ENCODE measurements around the gene DDIT4. TPM values are rescaled to one million over a fixed set of nuclear protein-coding genes. Genes with fewer than 3 reads are reported as not detected.
"Not testable (repeated sequence)": the region's sequence is repeated elsewhere in the genome, so short reads cannot be mapped to it uniquely, and the experiment has no call there.

Gene DDIT4
- total RNA-seq, 1 experiment from 2014 or later: 56.8 TPM

GRCh38 chr10:72295330-72295910, 21.7 kb downstream of the DDIT4 start:
- no peak for DNase-seq (ENCODE audit: low read depth)

- DNase-seq (ENCODE audit: low read depth): not testable (repeated sequence)
These were observed 23.1 kb downstream of the DDIT4 start for GRCh38 chr10:72296829-72297280.

- peak; percentile 83 for DNase-seq (ENCODE audit: low read depth)
These were observed 23.6 kb downstream of the DDIT4 start for GRCh38 chr10:72297281-72297804.

- peak; percentile 97 for DNase-seq (ENCODE audit: low read depth)
These were observed 24.3 kb downstream of the DDIT4 start for GRCh38 chr10:72297805-72298591.

- no peak for DNase-seq (ENCODE audit: low read depth)
These were observed 25.1 kb downstream of the DDIT4 start for GRCh38 chr10:72298592-72299519.

GRCh38 chr10:72303424-72304128, 29.9 kb downstream of the DDIT4 start:
- DNase-seq (ENCODE audit: low read depth): no peak

GRCh38 chr10:72306215-72306760, 32.6 kb downstream of the DDIT4 start:
- no peak for DNase-seq (ENCODE audit: low read depth)

GRCh38 chr10:72307711-72308110, 34.0 kb downstream of the DDIT4 start:
- DNase-seq (ENCODE audit: low read depth): not testable (repeated sequence)

- DNase-seq (ENCODE audit: low read depth): peak; percentile 85
These were observed 34.7 kb downstream of the DDIT4 start for GRCh38 chr10:72308320-72308987.

- DNase-seq (ENCODE audit: low read depth): no peak
These were observed 35.8 kb downstream of the DDIT4 start for GRCh38 chr10:72309290-72310240.

GRCh38 chr10:72310241-72310633, 36.5 kb downstream of the DDIT4 start:
- peak; percentile 49 for DNase-seq (ENCODE audit: low read depth)

- DNase-seq (ENCODE audit: low read depth): no peak
These were observed 36.9 kb downstream of the DDIT4 start for GRCh38 chr10:72310636-72311035.

- DNase-seq (ENCODE audit: low read depth): no peak
These were observed 37.9 kb downstream of the DDIT4 start for GRCh38 chr10:72311667-72312066.

- no peak for DNase-seq (ENCODE audit: low read depth)
These were observed 39.2 kb downstream of the DDIT4 start for GRCh38 chr10:72312865-72313391.

- no peak for DNase-seq (ENCODE audit: low read depth)
These were observed 40.5 kb downstream of the DDIT4 start for GRCh38 chr10:72314263-72314662.

GRCh38 chr10:72315054-72315453, 41.3 kb downstream of the DDIT4 start:
- DNase-seq (ENCODE audit: low read depth): no peak

GRCh38 chr10:72315611-72316385, 42.1 kb downstream of the DDIT4 start:
- DNase-seq (ENCODE audit: low read depth): peak; percentile 93

GRCh38 chr10:72316386-72316700, 42.6 kb downstream of the DDIT4 start:
- DNase-seq (ENCODE audit: low read depth): no peak

Measured in M059J (cell line).